SJCRH30 (cell line): ENCODE data around the gene SLC16A10. TPM values are rescaled to one million over a fixed set of nuclear protein-coding genes. Genes with fewer than 3 reads are reported as not detected.
"Not testable (repeated sequence)": the region's sequence is repeated elsewhere in the genome, so short reads cannot be mapped to it uniquely, and the experiment has no call there.

Source experiments
- DNase-seq, 2 experiments: peaks; one replicate each; pipeline ENCODE4 v3.0.0-alpha.2; 2015 to 2020
- H3K27ac ChIP-seq: fragments of 250-450 bp; sonication (Bioruptor Pico); 2 replicates; pipeline ENCODE4 v1.5.1; 2020; ENCODE audit warnings: mild to moderate bottlenecking, moderate library complexity
- H3K27me3 ChIP-seq: fragments of 250-450 bp; sonication (Bioruptor Pico); 2 replicates; pipeline ENCODE4 v1.5.1; 2020; ENCODE audit warnings: mild to moderate bottlenecking, moderate library complexity
- H3K36me3 ChIP-seq: fragments of 250-450 bp; sonication (Bioruptor Pico); 2 replicates; pipeline ENCODE4 v1.5.1; 2020; ENCODE audit warnings: mild to moderate bottlenecking, moderate library complexity
- H3K4me1 ChIP-seq: fragments of 250-450 bp; sonication (Bioruptor Pico); 2 replicates; pipeline ENCODE4 v1.5.1; 2020; ENCODE audit warnings: mild to moderate bottlenecking, moderate library complexity
- H3K4me3 ChIP-seq: fragments of 250-450 bp; sonication (Bioruptor Pico); 2 replicates; pipeline ENCODE4 v1.5.1; 2020; ENCODE audit warnings: mild to moderate bottlenecking, moderate library complexity
- H3K9me3 ChIP-seq: fragments of 250-450 bp; sonication (Bioruptor Pico); replicated peaks from 2 replicates; pipeline ENCODE4 v1.5.1; 2020; ENCODE audit warnings: mild to moderate bottlenecking, moderate library complexity
- total RNA-seq: library from RNA; depleted of rRNA; stranded (reverse); fragments of >200 nt; shearing (Covaris generic); gene quantifications from 2 replicates; pipeline ENCODE4 v1.2.3, GENCODE V29; 2014; rRNA removed

SLC16A10 gene, protein sequence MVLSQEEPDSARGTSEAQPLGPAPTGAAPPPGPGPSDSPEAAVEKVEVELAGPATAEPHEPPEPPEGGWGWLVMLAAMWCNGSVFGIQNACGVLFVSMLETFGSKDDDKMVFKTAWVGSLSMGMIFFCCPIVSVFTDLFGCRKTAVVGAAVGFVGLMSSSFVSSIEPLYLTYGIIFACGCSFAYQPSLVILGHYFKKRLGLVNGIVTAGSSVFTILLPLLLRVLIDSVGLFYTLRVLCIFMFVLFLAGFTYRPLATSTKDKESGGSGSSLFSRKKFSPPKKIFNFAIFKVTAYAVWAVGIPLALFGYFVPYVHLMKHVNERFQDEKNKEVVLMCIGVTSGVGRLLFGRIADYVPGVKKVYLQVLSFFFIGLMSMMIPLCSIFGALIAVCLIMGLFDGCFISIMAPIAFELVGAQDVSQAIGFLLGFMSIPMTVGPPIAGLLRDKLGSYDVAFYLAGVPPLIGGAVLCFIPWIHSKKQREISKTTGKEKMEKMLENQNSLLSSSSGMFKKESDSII
- 29.5 and 31.2 TPM in 2 replicates for total RNA-seq

DNA sequence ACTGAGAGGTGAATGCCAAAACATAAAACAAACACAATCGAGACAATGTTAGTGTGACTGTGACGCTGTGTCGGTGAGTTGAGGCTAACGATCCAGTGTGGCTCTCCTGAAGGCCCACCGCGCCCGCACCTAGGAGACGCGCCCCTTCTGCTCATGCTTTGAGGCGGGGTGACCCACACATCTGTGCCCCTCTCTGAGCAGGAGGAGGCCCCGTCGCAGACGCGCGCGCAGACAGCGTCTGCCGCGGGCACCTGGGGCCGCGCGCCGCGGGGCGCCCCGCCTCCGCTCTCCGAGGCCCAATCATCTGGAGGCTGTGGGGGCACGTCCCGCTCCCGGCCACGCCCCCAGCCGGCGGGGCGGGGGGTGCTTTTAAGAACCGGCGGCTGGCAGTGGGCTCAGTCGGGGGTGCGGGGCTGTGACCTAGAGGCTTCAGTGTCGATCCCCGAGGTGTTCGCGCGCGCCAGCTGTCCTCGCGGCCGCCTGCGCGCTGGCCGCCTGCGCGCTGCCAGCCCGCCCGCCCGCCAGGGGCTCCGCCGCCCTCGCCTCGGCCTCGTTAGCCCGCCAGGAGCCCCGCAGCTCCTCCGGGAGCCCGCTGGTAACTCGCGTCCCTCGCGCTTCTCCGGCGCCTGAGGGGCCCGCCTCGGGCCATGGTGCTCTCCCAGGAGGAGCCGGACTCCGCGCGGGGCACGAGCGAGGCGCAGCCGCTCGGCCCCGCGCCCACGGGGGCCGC, at the start of gene SLC16A10:
SLC16A10 (plus strand) TSS at position 398 of the 730 bp plus-strand sequence; CDS start at position 648, 250 bp downstream.
- H3K27ac ChIP-seq: peak within 1 kb of the TSS; percentile 19; the same call in 1 of the 2 replicates
- peak; percentile 93 to 94 for DNase-seq
- no peaks in the 10 kb centered on the region for H3K9me3 ChIP-seq
- peak within 1 kb of the TSS; percentile 73 for H3K4me3 ChIP-seq
- no peaks in the 10 kb centered on the region for H3K36me3 ChIP-seq
- H3K4me1 ChIP-seq: no peaks in the 10 kb centered on the region
- no peaks in the 10 kb centered on the region for H3K27me3 ChIP-seq

DNA sequence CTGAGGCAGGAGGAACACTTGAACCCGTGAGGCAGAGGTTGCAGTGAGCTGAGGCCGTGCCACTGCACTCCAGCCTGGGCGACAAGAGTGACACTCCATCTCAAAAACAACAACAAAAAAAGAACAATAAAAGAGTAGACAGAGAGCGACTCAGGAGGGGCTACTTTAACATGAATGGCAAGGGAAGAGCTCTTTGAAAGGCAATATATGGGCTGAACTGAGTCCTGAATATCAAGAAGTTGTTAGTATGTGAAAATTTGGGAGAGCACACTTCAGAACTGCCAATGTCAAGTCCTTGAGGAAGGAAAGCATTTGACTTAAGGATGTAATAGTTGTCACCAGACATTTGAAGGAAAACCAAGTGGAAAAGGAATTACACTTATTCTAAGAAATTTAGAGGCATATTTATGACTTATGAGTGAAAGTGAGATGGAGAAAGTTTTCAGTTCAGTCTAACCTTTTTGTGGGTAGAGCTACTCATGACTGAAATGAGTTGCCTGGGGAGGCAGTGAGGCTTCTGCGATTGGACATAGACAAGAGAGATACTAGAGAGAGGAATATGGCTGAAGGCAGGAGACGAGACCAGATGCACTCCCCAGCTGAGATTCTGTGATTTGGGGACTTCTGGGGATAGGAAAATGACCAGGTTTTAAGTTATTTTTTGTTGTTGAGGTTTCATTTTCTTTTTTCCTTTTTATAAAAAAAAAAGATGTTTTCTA, 48.6 kb upstream of the SLC16A10 start:
- Histone ChIP-seq H3K4me3 (no peak overlapping the region), H3K27ac (no peak overlapping the region), H3K36me3 (no peaks in the 10 kb centered on the region), H3K9me3 (no peaks in the 10 kb centered on the region), H3K27me3 (no peaks in the 10 kb centered on the region), H3K4me1 (no peaks in the 10 kb centered on the region)
- DNase-seq: no peak

DNA sequence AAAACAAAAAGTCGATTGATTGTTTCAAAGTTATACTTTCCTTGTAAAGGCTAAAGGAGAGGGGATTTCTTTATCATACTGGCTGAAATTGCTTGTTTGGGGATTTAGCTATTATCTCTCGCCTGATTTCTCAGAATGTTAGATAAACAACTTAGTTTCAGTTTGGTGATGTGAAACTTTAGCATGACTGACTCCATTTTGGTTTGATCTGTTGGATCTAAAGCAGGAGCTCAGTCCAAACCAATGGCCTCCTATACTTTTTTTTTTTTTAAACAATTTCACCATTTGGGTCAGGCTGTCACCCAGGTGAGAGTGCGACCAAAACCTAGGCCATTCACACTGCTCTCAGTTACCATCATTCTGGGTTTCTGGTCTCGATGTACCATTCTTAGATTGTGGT, 45.4 kb upstream of the SLC16A10 start:
- no peaks in the 10 kb centered on the region for H3K9me3 ChIP-seq
- H3K27me3 ChIP-seq: no peaks in the 10 kb centered on the region
- H3K4me1 ChIP-seq: no peaks in the 10 kb centered on the region
- no peak overlapping the region for H3K27ac ChIP-seq
- no peak for DNase-seq
- no peak overlapping the region for H3K4me3 ChIP-seq
- no peaks in the 10 kb centered on the region for H3K36me3 ChIP-seq

DNA sequence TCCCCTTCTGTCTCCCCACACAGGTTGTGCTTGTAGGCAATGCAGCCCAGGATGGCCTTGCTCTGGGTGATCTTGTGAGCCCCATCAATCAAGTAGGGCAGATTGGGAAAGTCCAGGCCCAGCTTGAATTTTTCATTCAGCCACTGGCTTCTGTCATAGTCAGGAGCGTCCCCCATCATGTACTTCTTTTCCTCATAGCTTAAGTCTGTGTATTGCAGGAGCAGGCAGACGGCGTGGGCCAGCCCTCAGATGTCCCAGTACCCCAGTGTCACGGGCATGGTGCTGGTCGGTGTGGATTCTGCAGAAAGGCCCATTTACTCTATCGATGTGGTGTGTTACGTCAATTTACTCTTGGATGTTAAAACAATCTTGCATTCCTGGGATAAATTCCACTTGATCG, 40.1 kb upstream of the SLC16A10 start:
- Histone ChIP-seq H3K4me3 (no peak overlapping the region), H3K9me3 (no peaks in the 10 kb centered on the region), H3K27me3 (no peaks in the 10 kb centered on the region), H3K27ac (no peak overlapping the region), H3K36me3 (no peaks in the 10 kb centered on the region), H3K4me1 (no peaks in the 10 kb centered on the region)
- DNase-seq: no peak

DNA sequence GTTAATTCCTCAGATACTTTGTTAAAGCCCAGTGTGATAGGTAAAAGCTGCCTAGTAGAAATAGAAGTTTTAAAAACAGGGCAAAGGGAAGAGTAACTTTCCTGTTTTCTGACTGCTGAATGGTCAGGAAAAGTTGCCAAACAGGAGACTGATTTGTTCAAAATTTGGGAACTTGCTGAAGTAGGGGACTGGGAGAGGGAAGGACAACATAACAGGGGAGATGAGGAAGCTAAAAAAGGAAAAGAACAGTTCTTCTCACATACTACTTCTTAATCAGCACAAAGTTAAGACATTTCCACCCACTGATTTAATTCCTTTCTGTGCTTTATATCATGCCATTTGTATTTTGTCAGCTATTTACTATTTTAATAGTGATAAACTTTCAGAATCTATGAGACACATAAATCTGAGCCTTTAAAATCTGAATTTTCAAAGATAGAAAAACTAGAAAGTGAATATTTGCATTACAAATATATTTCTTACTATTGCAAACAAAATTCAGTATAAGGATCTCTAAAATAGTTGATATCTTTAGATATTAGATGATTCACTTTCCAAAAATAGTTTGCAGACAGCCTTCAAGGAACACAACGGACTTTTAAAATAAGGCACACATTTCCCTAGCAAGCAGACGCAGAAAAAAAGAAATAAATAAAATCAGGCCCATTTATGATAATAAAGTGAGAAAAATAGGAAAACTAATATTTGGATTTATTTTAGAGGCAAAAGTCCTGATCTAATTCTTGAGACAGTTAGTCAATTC, 36.9 kb upstream of the SLC16A10 start:
- H3K4me1 ChIP-seq: no peaks in the 10 kb centered on the region
- H3K36me3 ChIP-seq: no peaks in the 10 kb centered on the region
- H3K4me3 ChIP-seq: no peak overlapping the region
- H3K27ac ChIP-seq: no peak overlapping the region
- DNase-seq: no peak
- H3K27me3 ChIP-seq: no peaks in the 10 kb centered on the region
- no peaks in the 10 kb centered on the region for H3K9me3 ChIP-seq

DNA sequence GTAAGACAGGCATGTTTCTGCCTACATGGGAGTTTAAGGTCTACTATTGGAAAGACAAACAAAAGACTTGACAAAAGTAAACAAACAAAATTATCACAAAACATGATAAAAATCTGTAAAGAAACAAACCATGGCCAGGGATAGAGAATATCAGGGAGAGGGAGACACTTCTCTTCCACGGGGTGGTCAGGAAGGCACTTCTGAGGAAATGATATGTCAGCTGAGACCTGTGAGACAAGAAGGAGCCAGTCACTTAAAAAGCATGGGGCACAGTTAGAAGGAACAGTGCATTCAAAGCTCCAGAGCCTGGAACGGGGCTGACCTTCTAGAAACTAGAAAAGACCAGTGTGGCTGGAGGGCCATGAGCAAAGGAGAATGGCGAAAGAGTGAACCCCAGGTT, 35.1 kb upstream of the SLC16A10 start:
- DNase-seq: no peak

DNA sequence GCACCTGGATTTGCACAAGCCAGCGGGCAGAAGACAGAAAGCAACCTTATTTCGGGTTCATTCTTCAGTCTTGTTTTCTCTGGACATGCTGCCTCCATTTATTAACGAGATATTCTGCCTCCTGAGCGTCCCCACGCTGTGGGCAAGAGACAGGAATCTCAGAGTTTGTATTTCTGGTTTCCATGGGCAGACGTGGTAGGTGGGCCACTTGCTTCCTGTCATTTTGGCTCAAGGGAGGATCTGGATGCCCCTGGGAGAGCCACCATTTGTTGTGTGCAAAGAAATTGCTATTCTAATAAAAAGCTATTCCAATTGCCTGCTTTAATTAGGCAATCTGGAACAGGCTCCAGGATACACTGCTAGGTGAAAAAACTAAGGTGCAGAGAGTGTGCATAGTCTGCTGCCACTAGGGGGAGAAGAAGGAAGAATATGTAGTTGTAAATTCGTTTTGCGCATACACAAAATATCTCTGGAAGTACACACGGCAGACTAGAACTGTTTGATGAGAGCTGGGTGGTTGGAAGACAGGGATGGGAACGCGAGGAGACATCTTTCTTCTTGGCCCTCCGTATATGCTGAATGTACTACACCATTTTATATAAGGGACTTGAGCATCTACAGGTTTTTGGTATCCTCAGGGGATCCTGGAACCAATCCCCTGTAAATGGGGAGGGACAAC, 30.1 kb upstream of the SLC16A10 start:
- Histone ChIP-seq H3K4me3 (no peak overlapping the region), H3K27ac (no peak overlapping the region), H3K36me3 (no peaks in the 10 kb centered on the region), H3K27me3 (no peaks in the 10 kb centered on the region), H3K4me1 (no peaks in the 10 kb centered on the region), H3K9me3 (no peaks in the 10 kb centered on the region)
- peak; percentile 33 to 69 for DNase-seq

More for the DNA sequence above, 35.1 kb upstream of the SLC16A10 start:
- Histone ChIP-seq H3K27me3 (no peaks in the 10 kb centered on the region), H3K36me3 (no peaks in the 10 kb centered on the region), H3K4me1 (no peaks in the 10 kb centered on the region), H3K27ac (no peak overlapping the region), H3K4me3 (no peak overlapping the region), H3K9me3 (no peaks in the 10 kb centered on the region)

DNA sequence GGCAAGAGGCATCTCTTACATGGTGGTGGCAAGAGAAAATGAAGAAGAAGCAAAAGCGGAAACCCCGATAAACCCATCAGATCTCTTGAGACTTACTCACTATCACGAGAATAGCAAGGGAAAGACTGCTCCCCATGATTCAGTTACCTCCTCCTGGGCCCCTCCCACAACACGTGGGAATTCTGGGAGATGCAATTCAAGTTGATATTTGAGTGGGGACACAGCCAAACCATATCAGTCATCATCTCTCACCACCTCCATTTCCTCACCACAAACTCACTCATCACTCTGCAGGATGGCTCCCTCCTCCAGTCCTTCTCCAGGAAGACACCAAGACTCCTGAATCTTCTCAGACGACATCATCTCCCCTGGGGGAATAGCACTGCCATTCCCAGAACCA, 25.8 kb upstream of the SLC16A10 start:
- Histone ChIP-seq H3K27me3 (no peaks in the 10 kb centered on the region), H3K4me3 (no peak overlapping the region), H3K27ac (no peak overlapping the region), H3K36me3 (no peaks in the 10 kb centered on the region), H3K4me1 (no peaks in the 10 kb centered on the region), H3K9me3 (0 out of 2 replicates have a peak, but pooled peaks cover 6% of the 10 kb centered on the region)
- no peak for DNase-seq

DNA sequence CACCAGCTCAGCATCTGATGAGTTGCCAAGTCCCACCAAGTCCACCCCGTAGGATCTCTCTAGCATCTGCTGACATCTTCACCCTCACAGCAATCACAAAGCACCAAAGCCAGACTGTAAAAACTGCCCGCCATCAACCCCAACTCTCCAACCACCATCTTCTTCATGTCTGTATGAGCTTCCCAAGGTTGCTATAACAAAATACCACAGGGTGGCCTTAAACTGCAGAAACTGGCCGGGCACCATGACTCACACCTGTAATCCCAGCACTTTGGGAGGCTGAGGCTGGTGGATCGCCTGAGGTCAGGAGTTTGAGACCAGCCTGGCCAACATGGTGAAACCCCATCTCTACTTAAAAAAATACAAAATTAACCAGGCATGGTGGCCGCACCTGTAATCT, 25.3 kb upstream of the SLC16A10 start:
- not testable (repeated sequence) for H3K4me3 ChIP-seq, H3K4me1 ChIP-seq, H3K27me3 ChIP-seq, DNase-seq, H3K9me3 ChIP-seq, H3K27ac ChIP-seq, H3K36me3 ChIP-seq

DNA sequence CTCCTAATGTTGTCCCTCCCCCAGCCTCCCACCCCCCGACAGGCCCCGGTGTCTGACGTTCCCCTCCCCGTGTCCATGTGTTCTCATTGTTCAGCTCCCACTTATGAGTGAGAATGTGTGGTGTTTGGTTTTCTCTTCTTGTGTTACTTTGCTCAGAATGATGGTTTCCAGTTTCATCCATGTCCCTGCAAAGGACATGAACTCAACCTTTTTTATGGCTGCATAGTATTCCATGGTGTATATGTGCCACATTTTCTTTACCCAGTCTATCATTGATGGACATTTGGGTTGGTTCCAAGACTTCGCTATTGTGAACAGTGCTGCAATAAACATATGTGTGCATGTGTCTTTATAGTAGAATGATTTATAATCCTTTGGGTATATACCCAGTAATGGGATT, 24.4 kb upstream of the SLC16A10 start:
- not testable (repeated sequence) for H3K27ac ChIP-seq, H3K36me3 ChIP-seq, DNase-seq, H3K4me1 ChIP-seq, H3K27me3 ChIP-seq, H3K4me3 ChIP-seq, H3K9me3 ChIP-seq

DNA sequence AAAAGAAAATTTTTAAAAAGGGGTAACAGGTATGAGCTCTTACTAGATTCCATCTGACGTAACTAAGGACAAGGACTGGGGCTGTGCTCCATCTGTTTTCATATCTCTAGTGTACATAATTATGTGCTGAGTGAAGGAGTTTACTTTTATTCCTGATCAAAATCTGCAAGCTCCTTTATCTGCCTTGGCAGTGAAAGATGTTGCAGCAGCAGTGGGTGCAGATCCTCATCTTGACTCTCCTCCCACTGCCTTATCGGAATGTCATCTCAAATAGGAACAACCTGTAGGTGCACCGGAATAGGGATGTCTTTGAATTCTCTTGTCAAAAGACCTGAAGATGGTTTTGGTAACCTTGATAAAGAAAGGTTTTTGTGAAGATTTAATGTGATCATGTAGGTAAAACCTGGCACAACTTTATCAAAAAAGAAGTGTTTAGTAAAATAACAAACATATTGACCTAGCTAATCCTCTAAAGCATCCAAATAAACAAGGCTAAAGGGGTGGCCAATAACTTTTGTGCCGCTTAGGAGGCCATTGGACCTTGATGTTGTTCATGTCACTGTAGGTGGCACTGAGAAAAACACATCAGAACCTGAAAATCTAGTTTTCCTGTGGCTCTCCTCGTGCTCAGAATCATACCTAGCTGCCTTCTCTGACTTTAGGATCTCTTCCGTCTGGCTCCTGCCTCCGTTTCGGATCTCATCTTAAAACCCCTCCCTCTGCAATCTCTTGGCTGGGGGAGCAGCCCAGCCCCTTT, 19.0 kb upstream of the SLC16A10 start:
- Histone ChIP-seq H3K27me3 (no peaks in the 10 kb centered on the region), H3K27ac (no peak overlapping the region), H3K9me3 (0 out of 2 replicates have a peak, but pooled peaks cover 6% of the 10 kb centered on the region), H3K36me3 (no peaks in the 10 kb centered on the region), H3K4me1 (no peaks in the 10 kb centered on the region), H3K4me3 (no peak overlapping the region)
- DNase-seq: no peak

DNA sequence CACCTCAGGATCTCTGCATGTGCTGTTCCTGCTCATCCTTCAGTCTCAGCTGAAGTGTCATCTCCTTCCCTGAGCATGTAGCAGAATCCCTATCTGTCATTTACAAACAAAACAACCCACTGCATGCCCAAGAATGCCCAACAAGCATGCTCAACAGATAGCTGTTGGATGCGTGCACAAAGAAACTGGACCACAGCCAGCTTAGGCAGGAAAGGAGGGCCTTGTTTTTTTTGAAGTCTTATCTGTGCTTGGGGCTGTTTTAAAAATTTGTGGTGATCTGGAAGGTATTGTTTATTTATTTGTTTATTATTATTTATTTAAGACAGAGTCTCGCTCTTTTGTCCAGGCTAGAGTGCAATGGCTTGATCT, 18.5 kb upstream of the SLC16A10 start:
- DNase-seq: no peak
- Histone ChIP-seq H3K9me3 (0 out of 2 replicates have a peak, but pooled peaks cover 1% of the 10 kb centered on the region), H3K4me1 (no peaks in the 10 kb centered on the region)

DNA sequence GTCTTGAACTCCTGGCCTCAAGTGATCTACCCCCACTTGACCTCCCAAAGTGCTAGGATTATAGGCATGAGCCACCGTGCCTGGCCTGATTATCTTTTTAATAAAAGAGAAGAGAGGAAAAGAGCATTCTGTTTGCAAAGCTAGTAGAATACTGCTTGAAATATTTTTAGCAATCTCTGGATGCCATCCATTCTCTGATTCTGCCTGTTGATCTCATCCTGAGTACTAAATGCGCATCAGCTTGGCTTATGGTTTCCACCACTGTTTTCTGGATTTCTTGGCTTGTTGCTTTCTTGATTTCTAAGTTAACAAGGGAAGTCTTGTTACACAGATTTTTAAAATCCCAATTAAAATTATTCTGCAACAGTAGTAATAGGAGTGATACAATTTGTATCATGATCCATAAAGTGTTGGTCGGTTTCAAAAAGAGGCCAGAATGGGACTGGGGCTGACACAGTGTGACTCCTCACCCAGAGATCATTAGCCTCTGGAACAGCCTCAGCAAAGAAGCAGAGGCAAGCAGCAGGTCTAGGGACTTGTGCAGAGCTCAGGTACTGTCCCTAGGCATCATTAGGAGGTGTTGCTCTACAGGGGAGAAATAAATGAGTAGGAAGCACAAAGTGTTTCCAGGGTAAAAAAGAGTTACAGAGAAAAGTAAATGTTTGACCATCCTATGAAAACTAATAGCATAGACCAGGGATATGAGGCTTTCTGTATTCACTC, 17.8 kb upstream of the SLC16A10 start:
- DNase-seq: no peak
- Histone ChIP-seq H3K36me3 (no peaks in the 10 kb centered on the region), H3K27me3 (no peaks in the 10 kb centered on the region), H3K9me3 (no peaks in the 10 kb centered on the region), H3K4me3 (no peak overlapping the region), H3K27ac (no peak overlapping the region), H3K4me1 (no peaks in the 10 kb centered on the region)

More for the DNA sequence above, 18.5 kb upstream of the SLC16A10 start:
- Histone ChIP-seq H3K27me3 (no peaks in the 10 kb centered on the region), H3K36me3 (no peaks in the 10 kb centered on the region), H3K4me3 (no peak overlapping the region), H3K27ac (no peak overlapping the region)
